NCI-H187 treated with DMSO at 0.1 percent for 48 hours (cell line): Measurements from ENCODE around the gene ZSWIM4.

Experiments used
- DNase-seq: peaks from one replicate; lab custom pipeline; 2025; lab: John Stamatoyannopoulos, UW

ZSWIM4 gene

DNA sequence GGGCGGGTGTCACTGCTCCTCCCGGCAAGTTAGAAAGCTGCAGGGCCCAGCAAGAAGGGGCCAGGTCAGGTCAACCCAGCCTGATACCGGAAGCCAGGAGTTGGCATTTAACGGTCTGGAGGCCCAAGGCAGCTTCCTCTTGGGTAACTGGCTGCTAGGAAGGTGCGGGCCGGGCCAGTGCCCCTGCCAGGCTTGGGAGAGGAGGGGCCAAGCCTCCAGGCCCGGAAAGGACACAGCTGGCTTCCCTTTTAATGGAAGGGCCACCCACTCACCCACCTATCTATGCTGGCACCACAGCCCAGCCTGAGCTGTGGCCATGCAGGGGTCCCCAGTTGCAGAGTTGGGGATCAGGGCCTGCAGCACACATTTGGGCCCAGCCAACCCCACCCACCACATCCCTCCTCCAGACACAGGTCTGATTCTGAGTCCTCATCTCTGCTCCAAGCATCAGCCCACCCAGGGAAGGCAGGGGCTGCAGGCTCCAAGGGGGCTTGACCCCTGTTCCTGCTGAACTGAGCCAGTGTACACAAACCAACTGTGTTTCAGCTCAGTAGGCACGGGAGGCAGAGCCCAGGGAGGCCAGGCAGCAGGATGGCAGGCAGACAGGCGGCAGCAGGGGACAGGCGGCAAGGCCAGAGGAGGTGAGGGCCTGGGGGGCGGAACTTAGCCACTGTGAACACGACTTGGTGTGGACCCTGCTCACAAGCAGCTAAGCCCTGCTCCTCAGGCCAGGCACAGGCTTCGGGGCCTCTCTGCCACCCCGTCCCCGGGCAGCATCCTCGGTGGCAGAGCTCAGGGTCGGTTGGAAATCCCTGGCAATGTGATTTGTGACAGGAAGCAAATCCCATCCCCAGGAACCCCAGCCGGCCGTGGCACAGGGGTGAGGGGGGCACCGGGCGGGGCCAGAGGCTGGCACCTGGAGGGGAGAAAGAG is 40.8 kb downstream of the ZSWIM4 start:
- DNase-seq, result no peak

DNA sequence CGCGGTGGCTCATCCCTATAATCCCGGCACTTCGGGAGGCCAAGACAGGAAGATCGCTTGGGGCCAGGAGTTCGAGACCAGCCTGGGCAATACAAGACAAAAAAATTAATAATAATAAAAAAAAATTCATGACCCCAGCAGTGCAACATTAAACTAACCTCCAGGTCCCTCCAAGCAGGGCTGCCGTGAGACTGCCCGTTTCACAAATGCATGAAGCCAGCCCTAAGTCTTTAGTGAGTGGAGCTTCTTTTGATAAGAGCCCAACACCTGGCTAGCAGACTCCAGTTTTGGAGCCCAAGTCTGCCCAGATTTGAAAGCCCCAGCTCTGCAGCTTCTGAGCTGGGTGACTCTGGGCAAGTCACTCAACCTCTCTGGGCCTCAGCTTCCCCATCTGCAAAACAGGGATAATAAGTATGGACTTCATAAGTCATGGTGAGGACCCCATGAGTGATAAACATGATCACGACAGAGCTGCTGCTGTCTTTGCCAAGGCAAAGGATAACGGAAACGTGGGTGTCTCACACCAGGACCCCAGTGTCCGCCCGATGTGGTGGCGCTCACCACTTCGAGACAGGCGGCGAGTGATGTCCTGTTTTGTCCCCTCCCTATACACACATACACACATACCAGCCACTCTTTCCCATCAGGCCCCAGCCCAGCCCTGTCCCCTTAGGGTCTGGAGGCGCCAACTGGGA is 43.3 kb downstream of the ZSWIM4 start:
- DNase-seq, result no peak

DNA sequence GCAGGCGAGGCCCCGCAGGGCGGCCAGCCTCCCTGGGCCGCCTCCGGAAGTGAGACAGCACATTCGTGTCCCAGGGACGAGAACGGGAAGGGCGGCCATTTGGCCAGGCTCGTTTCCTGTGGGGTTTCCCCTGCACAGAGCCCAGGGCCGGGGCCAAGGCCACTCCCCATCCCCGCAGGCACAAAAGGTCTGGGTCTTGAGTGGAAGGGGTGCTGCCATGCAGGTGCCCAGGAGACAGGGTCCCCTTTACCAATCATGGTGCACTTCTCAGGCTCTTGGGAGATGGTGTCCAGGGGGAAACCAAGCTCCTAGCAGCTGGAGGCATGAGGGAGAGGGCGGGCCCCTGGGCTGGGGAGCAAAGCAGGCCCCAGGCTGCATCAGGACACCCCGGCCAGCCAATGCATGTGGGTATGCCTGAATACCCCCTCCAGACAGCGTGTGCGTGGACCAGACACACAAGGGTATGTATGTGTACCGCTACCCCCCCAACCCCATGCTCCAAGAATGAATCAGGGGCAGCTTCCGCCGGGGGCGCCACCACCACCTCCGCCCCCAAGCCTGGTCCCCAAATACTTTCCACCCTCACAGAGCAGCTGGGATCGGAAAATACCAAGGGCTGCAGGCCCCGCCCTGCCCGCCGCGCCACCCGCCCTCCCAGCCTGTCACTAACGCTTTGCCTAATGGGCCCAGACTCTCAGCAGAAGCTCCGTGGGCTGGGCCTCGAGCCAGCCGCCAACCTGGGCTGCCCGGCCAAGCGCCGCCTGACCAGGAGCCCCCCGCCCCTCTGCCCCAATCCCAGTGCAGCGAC is 44.1 kb downstream of the ZSWIM4 start:
- no peak for DNase-seq

DNA sequence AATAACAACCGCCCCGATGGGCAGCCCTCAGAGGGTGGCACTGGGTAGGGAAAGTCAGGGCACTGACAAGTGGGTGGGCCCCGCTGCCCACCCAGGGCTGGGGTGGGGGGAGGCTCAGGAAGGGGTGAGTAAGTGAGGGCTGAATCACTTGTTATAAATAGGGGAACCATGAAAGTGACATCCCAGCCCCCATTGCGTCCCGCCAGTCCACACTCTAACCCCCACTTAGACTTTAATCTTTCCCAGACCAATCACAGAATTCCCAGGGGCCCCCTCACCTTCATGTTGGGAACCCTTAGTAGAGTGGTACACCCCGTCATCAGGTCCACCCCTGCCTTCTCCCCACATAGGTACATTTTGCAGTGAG is 44.7 kb downstream of the ZSWIM4 start:
- no peak for DNase-seq

DNA sequence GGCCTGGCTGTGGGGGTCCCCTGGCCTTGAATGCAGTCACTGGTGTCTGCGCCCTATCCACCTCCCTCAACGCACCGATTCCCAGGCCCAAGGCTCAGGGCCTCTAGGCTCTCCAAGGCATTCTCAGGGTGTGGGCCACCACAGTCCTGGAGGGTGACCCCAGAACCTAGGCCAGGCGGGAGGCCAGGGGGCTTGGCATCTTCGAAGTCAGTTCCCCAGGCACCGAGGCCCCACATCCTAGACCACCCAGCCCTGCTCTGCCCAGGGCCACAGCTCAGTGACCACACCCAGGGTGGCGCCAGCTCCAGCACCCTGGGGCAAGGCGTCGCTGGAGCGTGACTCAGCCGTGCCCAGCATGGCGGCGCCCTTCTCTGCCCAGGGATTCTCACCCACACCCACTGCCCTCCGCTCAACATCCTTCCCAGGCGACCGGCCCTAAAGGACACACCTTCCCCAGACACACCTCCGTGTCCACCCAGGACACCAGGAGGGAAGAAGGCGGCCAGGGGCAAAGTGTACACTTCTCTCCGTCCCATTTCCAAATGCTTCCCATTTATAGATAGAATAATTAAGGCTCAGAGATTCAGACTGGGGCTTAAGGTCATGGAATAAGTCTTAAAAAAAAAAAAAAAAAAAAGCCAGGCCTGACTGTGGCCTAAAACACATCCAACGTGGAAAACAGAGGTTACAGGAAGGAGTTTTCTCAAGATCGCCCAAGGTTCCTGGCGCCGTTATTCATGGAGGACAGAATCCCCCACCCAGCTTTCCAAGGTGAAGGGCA is 45.3 kb downstream of the ZSWIM4 start:
- DNase-seq, result no peak

DNA sequence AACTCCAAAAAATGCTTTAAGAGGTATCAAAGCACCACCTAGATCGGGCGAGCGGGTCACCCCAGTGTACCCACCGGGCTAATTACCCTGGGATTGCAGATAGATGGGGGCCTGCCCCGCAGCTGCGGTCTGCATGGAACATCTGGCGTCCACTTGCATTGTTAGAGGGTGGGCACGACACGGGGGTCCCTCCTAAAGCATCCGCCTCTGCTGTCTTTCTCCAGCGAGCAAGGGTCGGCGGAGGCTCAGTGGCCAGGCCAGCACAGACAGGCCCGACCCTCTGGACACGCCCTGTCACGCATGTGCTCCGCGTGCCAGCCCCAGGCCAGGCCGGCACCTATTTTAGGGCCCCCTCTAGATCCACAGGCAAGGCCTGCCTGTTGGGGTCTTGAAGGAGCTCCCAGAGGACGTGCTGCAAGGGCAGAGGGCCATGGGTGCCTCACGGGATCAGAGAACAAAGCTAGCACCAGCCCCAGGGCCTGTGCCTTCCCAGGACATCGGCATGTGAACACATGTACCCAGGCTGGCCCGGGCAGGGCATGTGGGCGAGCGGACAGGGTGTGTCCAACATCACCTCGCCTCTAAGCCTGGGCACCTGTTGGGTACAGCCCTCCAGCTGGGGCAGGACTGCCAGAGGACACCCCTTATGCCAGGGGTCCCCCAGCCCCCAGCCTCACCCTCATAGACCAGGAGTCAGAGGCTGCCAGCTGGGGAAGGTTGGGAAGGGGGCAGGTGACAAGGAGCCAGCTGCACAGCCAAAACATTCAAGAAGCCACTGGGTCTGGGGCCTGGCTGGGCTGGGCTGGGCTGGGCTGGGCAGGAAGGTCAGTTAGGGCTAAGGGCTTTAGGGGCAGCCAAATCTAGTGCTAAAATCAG is 46.1 kb downstream of the ZSWIM4 start:
- DNase-seq, result no peak

DNA sequence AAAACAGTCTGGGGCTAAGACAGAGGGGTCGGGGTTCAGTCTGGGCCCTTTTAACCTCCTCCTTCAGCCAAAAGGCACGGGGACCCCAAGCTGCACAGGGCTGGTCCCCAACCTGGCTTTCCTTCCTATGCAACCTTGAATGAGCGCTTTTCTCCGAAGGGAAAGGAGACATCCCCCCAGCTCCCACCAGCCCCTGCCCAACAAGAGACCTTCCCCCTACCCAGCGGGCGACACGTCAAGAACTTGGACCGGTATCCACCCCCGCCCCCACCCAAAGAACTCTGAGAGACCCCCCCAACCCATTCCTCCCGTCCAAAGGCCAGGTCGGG is 46.7 kb downstream of the ZSWIM4 start:
- no peak for DNase-seq

DNA sequence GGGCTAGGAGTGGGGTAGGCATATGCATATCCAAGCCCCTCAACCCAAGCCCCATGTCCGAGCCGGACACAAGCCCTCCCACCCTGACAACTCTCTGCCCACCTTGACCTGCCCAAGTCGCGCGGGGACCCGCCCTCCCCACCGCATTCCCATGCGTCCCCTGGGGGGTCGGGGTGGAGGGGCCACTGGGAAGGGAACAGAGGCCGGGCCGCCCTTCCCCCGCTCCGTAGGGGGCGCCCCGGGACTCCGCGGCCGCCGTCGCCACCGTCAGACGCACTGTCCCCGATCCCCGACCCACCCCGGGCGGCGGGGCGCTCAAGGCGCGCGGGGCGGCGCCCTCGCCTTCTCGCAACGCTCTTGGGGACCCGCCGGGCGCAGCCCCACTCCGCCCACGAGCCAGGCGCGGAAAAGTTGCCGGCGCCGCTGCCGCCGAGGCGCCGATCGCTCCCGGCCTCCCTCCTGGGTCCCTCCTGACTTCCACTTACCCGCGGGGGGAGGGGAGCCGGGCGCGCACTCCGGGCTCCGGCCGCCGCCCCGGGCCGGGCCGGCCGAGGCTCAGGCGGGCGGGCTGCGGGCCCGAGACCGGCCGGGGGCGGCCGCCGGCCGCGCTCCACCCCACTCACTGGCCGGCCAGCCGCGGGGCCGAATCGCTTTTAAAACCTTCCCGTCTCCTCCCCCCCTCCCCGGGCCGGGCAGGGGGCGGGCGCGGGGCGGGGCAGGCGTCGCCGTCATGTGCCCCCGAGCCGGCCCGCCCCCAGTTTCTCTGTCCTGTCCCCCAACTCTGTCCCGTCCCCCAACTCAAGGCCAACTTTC is 47.3 kb downstream of the ZSWIM4 start:
- DNase-seq, result no peak

DNA sequence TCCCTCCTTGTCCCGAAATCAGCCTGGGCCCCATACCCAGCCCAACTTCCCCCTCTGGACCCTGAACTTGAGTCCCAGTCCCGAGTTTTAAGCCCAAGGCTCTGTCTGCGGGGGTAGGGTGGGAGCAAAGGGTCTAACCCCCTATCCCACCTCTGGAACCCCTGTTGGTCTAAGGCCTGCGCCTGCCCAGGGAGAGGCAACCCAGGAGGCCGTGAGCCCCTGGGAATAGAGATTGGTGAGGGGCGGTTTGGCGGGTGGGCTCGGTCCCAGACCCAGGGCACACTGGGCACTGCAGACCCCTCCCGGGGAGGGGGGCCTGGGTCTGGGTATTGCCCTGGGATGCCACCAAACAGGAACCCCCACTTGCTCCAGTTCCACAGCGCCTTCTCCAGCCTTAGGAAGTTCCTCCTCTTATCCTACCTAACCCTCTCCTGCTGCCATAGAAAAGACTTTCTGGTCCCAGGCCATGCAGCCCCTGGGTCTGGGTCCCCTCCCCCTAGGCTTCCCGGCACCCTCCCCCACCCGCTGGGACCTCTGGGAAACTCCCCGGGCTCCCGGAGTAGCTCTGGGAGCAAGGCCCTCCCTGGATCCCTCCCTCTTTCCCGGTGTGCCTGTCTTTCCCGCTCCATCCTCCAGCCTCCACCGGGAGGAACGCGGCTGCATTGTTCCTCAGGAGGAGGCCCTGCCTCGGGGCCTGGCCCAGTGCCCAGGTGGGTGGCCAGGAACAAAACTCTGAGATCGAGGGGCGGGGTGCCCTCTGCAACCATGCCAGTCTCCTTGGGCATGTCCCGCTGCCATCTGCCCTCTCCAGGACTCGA is 48.1 kb downstream of the ZSWIM4 start:
- DNase-seq, result no peak

DNA sequence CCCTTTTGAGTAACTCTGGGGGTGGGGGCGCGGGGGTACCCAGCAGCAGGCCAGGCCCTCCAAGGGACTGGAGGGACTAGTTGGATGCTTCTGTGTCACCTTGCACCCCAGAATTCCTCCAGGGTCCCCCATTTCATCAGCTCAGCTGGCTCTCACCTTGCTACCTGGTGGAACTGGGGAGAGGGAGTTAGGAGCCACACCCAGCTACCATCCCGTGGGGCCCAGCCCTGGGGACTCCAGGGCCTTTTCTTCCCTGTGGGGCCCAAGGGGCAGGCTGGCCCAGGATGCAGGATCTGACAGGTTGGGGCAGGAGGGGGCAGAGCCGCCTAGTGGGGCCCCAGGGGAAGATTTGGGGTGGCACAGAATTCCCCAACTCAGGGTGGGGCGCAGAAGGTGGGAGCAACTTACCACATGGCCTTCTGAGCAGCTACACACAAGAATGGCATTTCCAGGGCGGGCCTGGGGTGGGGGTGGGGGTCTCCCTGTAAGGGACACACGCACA is 48.9 kb downstream of the ZSWIM4 start:
- no peak for DNase-seq

DNA sequence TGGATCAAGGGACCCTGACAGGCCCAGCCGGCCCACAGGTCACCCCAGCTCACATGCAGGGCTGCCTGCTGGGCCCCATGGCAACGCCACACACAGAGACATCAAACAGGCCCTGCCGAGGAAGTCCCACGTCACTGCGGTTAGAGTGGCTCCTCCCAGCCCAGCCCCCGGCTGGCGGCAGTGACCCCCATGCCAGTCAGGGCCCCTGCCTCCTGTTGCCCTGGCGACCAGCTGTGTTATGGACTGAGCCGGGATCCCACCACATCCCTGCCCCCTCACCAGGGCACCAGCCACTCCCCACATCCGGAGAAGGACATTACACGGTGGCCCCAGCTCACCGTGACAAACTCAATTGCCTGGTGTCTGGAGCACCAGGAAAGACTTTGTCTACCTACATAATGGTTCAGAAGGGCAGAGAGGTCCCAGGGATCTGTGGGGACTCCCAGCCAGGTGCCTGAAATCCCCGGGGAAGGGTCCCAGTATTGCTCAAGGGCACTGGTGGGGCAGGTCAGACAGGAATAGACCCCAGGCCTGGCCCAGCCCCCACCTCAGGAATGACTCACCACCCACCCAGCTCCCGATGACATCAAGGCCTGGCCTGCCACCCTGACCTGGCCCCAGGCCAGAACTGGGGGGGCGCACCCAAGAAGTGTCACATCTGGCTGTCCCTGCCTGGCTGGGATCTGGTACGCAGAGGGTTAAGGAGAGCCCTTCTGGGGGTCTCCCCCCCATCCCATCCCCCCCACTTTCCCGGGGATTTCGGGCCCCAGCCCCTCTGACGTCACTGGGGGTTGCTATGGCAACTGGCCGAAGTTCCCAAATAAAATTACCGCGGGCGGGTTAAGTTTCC is 51.5 kb downstream of the ZSWIM4 start:
- DNase-seq, result no peak

DNA sequence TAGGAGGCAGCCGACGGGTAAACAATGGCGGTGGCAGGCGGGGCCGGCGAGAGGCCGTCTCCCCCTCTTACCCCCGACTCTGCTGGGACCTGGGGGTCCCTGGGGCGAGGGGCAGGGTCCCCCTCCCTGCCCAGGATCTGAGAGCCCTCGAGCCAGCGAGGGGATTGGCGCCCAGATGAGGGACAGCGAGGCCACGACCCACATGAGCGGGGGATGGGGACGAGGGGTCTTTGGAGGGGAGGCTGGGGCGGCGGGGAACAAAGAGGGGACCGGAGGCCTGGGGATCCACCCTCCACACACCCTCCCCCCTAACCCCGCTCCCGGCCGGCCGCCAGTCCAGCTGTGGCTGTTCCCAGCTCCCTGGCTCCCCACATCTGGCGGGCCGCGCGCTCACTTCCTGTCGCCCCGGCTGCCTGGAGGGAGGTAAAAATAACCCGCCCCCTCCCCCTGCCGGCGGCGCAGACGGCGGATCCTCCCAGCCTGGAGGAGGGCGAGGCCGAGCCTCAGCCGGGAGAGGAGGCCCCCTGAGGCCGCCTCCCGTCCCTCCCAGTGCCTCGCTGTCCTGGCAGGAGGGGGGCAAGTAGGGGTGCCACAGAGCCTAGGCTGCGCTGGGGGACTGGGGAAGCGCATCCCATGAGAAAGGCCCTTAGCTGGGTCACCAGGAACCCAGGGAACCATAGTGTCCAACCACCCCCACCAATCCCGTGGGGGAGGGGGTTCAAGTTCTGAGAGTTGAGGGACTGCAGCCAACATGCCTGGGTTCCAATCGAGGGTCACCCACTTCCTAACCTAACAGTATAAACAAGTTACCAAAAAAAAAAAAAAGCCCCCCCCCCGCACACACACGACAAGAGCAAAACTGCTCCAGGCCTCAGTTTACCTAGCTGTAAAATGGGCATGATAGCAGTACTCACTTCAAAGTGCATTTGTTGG is 52.4 kb downstream of the ZSWIM4 start:
- no peak for DNase-seq

DNA sequence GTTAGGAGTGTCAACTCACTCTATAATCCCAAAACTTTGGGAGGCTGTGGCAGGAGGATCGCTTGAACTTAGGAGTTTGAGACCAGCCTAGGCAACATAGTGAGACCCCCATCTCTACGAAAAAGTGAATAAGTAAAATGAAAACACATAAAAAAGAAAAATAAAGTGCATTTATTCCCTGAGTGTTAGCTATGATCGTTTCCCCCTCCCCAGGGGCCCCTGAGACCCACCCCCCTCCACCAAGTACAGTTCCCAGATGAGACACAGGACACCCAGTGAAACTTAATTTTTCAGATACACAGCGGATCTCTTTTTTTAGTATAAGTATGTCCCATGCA is 53.1 kb downstream of the ZSWIM4 start:
- DNase-seq, result no peak

DNA sequence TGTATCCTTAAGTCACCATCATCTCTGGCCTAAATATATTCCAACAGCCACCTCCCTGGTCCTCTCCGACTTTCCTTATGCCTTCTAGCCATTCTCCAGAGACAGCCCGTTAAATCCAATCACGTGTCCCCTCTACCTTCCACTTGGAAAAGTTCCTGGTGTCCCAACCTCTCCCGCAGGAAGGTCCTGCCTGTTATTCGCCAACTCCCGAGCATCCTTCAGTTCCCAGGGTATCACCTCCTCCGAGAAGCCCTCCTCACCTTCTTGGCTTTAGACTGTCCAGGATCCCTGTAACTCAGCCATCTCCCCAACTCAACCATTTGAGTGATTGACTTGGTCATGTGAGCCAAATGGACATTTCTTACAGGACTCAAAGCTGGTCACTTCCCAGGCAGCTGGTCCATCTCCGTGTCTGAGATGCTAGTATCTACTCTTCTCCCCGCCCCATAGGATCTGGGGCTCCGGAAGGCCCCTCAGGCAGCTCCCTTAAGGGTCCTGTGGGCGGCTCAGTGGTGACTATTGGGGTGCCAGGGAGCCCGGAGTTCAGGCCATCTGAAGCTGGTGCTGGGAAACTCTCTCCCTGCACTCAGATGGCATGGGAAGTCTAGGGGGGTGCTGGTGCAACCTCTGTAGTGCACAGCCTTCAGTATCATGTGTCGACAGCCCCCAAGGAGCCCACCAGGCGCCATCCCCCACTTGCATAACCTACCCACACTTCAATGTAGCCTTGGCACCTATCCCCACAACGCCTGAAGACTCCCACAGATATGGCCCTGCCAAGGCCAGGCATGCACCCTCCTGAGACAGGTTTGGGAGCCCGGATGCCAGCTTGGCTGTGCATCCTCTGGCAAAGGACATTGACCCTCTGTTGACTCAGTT is 53.8 kb downstream of the ZSWIM4 start:
- no peak for DNase-seq

DNA sequence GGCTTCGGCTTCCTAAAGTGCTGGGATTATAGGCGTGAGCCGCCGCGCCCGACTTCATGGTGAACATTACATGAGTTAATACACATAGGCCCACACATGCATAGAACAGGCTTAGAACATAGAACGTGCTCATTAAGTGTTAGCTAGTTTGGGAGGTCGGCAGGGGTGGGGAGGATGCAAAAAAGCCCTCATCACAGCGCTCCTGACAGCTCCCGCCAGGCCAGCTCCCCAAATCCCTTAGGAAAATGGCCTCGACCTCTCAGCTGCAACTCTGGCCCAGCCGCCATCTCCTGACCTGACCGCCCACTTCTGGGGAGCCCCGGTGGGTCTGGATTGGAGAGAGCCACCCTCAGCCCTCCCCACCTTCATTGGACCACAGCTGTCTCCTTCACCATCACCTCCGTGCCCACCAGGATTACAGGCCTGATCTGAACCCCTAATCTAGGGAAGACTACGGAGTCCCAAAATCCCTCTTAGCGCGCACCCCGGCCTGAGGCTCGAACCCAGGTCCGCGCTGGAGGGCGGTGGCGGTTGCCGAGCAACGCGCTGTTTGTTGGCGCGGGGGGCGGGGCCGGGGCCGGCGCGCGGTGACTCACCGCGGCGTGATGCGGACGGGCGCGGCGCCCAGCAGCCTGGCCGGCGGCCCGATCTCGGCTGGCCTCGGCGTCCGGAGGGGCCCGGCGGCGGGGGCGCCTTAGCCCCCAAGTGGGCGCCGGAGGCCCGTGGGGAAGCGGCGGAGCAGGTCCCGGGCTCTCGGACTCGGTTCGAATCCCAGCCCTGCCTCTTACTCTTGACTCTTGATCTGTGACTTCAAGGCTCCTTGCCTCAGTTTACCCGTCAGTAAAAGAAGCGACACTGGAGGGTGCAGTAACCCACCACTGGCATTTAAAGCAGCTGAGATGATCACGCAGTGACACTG is 55.0 kb downstream of the ZSWIM4 start:
- no peak for DNase-seq
